Muscle layer of colon (tissue), 2 donors: Measurements from ENCODE around the gene LRRC23.

Experiments
- H3K27ac ChIP-seq: one replicate; pipeline ENCODE4 v1.7.0; 2013; ENCODE audit warnings: low read depth, mild to moderate bottlenecking, low read length, moderate library complexity
- H3K27me3 ChIP-seq, 2 donors: one replicate each; pipeline ENCODE4 v1.7.0; 2013; ENCODE audit warnings: low read length in 2 of 2, mild to moderate bottlenecking in 2 of 2; ENCODE audit not compliant: insufficient read depth in 2 of 2, control insufficient read depth in 1 of 2
- H3K36me3 ChIP-seq: one replicate; pipeline ENCODE4 v1.7.0; 2013; ENCODE audit warnings: mild to moderate bottlenecking, low read length; ENCODE audit not compliant: insufficient read depth
- H3K4me1 ChIP-seq: one replicate; pipeline ENCODE4 v1.7.0; 2013; ENCODE audit warnings: mild to moderate bottlenecking, low read length; ENCODE audit not compliant: insufficient read depth
- H3K4me3 ChIP-seq, 2 donors: one replicate each; pipeline ENCODE4 v1.7.0; 2013; ENCODE audit warnings: low read length in 2 of 2, low read depth in 1 of 2, mild to moderate bottlenecking in 1 of 2, moderate library complexity in 1 of 2
- H3K9ac ChIP-seq: one replicate; pipeline ENCODE4 v1.7.0; 2013; ENCODE audit warnings: low read length
- H3K9me3 ChIP-seq: one replicate; pipeline ENCODE4 v1.7.0; 2013; ENCODE audit warnings: mild to moderate bottlenecking, low read length
- donor health status: abdominal sarcoma.
- donor health status: Adenocarcinoma of cecum.

Gene LRRC23

GRCh38 chr12:6943722-6944380, 39.2 kb downstream of the LRRC23 start, which contains the start of the genes C12orf57 and RNU7-1:
Gene C12orf57, plus strand, starts transcription at chr12:6944022. Its CDS starts 100 bp downstream, at chr12:6944122.
Gene RNU7-1, plus strand, starts transcription at chr12:6943816.
- H3K9me3 ChIP-seq, result no peaks in the 10 kb centered on the region
- peak within 1 kb of the TSS; percentile 87 for H3K27ac ChIP-seq
- H3K36me3 ChIP-seq, result peaks cover 38% of the 10 kb centered on the region
- no peaks in the 10 kb centered on the region for H3K27me3 ChIP-seq
- H3K9ac ChIP-seq, result peak within 1 kb of the TSS; percentile 91
- peak within 1 kb of the TSS; percentile 51 to 82 for H3K4me3 ChIP-seq
- H3K4me1 ChIP-seq, result peaks cover 34% of the 10 kb centered on the region

DNA sequence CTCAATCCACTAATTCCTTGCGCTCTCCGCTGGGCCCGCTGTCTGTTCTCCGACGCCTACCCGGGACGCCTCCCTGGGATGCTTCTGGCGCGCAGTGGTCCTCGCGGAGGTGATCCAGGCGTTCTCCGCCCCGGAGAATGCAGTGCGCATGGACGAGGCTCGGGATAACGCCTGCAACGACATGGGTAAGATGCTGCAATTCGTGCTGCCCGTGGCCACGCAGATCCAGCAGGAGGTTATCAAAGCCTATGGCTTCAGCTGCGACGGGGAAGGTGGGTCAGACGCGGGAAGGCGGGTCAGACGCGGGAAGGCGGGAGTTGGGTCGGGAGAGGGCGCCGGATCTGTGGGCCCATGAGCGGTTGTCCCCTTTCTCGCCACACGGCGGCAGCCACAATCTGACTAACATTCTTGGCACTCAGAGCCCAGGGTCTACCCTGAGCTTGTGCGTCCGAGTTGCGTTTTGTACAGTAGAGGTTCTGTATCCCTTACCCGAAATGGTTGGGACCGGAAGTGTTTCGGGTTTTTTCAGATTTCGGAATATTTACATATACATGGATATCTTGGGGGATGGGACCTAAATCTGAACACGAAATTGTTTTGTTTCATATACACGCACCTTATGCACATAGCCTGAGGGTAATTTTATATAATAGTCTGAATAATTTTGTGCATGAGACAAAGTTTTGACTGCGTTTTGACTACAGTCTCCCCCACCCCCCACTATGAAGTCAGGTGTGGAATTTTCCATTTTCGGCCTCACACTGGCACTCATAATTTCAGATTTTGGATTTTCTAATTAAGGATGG, 40.0 kb downstream of the LRRC23 start:
- H3K4me3 ChIP-seq, result peak overlapping the region; percentile 51 to 82
- H3K36me3 ChIP-seq, result peaks cover 38% of the 10 kb centered on the region
- no peaks in the 10 kb centered on the region for H3K9me3 ChIP-seq
- H3K27me3 ChIP-seq, result no peaks in the 10 kb centered on the region
- peak overlapping the region; percentile 87 for H3K27ac ChIP-seq
- peak overlapping the region; percentile 91 for H3K9ac ChIP-seq
- peaks cover 28% of the 10 kb centered on the region for H3K4me1 ChIP-seq

GRCh38 chr12:6945613-6946012, 41.0 kb downstream of the LRRC23 start:
- peaks cover 28% of the 10 kb centered on the region for H3K4me1 ChIP-seq
- H3K27ac ChIP-seq, result peak overlapping the region; percentile 87
- no peak overlapping the region for H3K4me3 ChIP-seq
- no peaks in the 10 kb centered on the region for H3K9me3 ChIP-seq
- peaks cover 33% of the 10 kb centered on the region for H3K36me3 ChIP-seq
- H3K9ac ChIP-seq, result no peak overlapping the region
- H3K27me3 ChIP-seq, result no peaks in the 10 kb centered on the region

DNA sequence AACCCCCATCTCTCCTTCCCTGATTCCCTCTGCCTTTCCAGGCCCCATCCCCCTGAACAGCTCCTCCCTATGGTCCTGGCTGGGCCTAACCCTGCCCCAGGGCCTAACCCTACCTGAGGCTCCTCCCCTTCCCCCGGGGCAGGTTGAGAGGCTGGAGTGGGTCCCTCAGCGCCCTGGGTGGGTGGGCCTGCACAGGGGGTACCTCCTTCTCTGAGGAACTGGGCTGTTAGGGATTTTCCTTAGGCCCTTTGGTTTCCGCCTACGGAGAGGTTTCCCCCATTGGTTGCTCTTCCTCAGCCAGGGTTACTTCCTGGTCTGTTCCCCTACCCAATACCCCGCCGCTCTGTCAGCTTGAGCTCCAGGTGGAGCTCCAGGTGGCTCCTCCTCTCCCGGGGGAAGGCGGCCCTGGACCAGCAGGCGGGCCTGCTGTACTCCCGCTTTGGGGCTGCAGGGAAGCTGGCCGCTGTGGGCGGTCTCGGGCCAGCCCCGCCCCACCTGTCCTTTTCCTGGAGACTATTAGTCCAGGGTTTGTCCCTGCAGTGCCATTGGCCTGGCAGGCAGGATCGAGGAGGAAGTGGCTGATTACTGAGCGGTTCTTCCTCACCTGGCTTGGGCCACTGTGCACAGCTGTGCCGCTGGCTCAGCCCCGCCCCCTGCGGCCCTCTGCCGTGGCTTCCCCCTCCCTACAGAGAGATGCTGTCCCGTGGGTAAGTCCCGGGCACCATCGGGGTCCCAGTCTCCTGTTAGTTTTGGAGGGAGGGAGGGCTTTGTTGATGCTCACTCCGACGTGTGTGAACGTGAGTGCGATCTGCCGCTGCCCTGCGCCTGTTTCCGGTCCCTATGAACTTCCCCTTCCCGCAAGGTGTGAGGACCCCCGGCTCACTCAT, 41.7 kb downstream of the LRRC23 start:
- Histone ChIP-seq H3K4me3 (no peak overlapping the region), H3K36me3 (peaks cover 27% of the 10 kb centered on the region), H3K27me3 (no peaks in the 10 kb centered on the region), H3K27ac (no peak overlapping the region), H3K4me1 (peaks cover 28% of the 10 kb centered on the region), H3K9ac (no peak overlapping the region), H3K9me3 (no peaks in the 10 kb centered on the region)

- Histone ChIP-seq H3K4me1 (peaks cover 28% of the 10 kb centered on the region), H3K9ac (no peak overlapping the region), H3K27ac (no peak overlapping the region)
Measured at GRCh38 chr12:6946920-6947374, 42.3 kb downstream of the LRRC23 start.

DNA sequence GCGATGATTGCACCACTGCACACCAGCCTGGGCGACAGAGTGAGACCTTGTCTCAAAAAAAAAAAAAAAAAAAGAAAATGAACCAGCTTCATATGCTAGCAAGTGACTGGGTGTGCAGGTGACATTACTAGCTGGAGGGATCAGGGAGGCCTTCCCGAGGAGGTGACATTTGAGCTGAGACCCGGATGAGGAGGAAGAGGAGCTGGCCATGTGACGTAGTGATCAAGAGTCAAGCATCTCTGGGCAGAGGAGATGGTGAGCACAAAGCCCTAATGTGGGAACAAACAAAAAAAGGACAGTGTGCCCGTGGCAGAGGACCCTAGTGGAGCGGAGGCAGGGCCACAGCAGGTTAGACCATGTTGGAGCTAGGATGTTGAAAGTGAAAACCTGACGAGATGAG, 43.0 kb downstream of the LRRC23 start:
- H3K4me1 ChIP-seq, result peaks cover 23% of the 10 kb centered on the region
- H3K9ac ChIP-seq, result no peak overlapping the region
- no peak overlapping the region for H3K27ac ChIP-seq

More at GRCh38 chr12:6946920-6947374, 42.3 kb downstream of the LRRC23 start:
- Histone ChIP-seq H3K27me3 (no peaks in the 10 kb centered on the region), H3K4me3 (no peak overlapping the region), H3K9me3 (no peaks in the 10 kb centered on the region), H3K36me3 (peaks cover 20% of the 10 kb centered on the region)

GRCh38 chr12:6948873-6949594, 44.4 kb downstream of the LRRC23 start:
- H3K27me3 ChIP-seq, result no peaks in the 10 kb centered on the region
- H3K4me1 ChIP-seq, result peaks cover 15% of the 10 kb centered on the region
- H3K36me3 ChIP-seq, result peaks cover 20% of the 10 kb centered on the region
- H3K27ac ChIP-seq, result no peak overlapping the region
- no peaks in the 10 kb centered on the region for H3K9me3 ChIP-seq
- no peak overlapping the region for H3K4me3 ChIP-seq
- no peak overlapping the region for H3K9ac ChIP-seq

More for the DNA sequence above, 43.0 kb downstream of the LRRC23 start:
- no peak overlapping the region for H3K4me3 ChIP-seq
- peaks cover 20% of the 10 kb centered on the region for H3K36me3 ChIP-seq
- no peaks in the 10 kb centered on the region for H3K27me3 ChIP-seq
- H3K9me3 ChIP-seq, result no peaks in the 10 kb centered on the region

DNA sequence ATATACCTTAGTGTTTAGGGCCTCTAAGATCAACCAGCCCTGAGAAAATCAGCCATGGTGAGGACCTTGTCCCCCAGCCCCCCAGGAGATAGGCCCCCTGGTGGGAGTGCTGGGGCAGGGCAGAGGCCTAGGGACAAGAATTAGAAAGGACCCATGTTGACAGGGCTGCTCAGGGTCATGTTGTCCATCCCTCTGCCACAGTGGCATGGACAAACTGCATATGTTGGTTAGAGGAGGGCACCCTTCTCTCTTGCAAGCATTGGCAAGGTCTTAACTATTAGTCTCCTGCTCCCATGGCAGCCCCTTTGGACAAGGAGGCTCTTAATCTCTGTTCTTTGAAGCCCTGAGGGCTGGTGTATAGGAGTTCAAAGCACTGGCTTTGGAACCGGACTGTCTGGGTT, 45.8 kb downstream of the LRRC23 start:
- Histone ChIP-seq H3K9ac (no peak overlapping the region), H3K27me3 (no peaks in the 10 kb centered on the region), H3K36me3 (peaks cover 16% of the 10 kb centered on the region), H3K27ac (no peak overlapping the region), H3K9me3 (no peaks in the 10 kb centered on the region), H3K4me3 (no peak overlapping the region), H3K4me1 (peaks cover 14% of the 10 kb centered on the region)

DNA sequence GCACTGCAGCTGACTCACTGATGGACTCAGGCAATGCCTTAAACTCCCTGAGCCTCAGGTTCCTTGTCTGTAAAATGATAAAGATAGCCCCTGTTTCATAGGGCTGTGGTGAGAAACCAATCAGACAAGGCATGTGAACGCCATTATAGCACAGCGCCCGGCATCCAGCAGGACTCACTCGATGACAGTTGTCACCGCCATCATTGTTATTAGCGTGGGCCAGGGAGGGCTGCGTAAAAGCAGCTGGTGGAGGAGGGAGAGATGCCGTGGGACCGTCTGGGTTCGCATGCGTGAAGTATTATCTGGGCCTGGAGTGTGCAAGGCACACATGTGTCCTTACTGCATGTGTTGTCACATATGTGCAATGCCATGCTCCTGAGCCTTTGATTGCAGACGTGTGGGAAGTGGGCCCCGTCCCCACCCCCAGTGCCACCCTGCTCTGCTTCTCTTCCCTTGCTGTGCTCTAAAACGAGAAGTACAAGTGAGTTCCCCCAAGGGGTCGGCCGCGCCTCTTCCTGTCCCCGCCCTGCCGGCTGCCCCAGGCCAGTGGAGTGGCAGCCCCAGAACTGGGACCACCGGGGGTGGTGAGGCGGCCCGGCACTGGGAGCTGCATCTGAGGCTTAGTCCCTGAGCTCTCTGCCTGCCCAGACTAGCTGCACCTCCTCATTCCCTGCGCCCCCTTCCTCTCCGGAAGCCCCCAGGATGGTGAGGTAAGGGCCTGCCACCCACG, 46.4 kb downstream of the LRRC23 start, which contains the start of gene PTPN6:
Gene PTPN6 (plus strand): TSS at position 546 of the 730 bp plus-strand sequence. CDS start 157 bp downstream, at position 703.
- H3K36me3 ChIP-seq, result peaks cover 11% of the 10 kb centered on the region
- H3K27ac ChIP-seq, result no peak within 1 kb of the TSS
- H3K4me1 ChIP-seq, result peaks cover 10% of the 10 kb centered on the region
- no peak within 1 kb of the TSS for H3K4me3 ChIP-seq
- no peaks in the 10 kb centered on the region for H3K27me3 ChIP-seq
- no peak within 1 kb of the TSS for H3K9ac ChIP-seq
- no peaks in the 10 kb centered on the region for H3K9me3 ChIP-seq

DNA sequence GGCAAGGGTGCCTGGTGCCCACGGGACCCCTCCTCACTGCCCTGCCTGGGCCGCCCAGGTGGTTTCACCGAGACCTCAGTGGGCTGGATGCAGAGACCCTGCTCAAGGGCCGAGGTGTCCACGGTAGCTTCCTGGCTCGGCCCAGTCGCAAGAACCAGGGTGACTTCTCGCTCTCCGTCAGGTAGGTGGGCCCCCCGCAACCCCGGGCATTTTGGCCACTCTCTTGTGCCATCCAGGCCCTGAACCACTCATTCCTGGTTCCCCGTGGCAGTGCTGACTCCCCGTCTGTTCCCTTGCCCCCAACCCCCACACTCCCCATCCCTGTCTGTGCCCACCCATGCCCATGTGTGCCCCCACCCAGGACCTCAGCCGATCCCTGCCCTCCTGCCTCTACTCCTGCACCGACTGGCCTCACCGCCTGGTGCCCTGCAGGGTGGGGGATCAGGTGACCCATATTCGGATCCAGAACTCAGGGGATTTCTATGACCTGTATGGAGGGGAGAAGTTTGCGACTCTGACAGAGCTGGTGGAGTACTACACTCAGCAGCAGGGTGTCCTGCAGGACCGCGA, 47.0 kb downstream of the LRRC23 start:
- H3K27ac ChIP-seq, result no peak overlapping the region
- H3K4me1 ChIP-seq, result peaks cover 6% of the 10 kb centered on the region
- H3K9me3 ChIP-seq, result no peaks in the 10 kb centered on the region
- no peaks in the 10 kb centered on the region for H3K27me3 ChIP-seq
- no peak overlapping the region for H3K4me3 ChIP-seq
- no peak overlapping the region for H3K9ac ChIP-seq
- peaks cover 8% of the 10 kb centered on the region for H3K36me3 ChIP-seq
